Calu3 (cell line): ENCODE measurements around the gene CAMKMT. TPM values are rescaled to one million over a fixed set of nuclear protein-coding genes. Genes with fewer than 3 reads are reported as not detected.

ENCODE experiments used
- BruUV-seq: library from RNA; stranded (reverse); fragments of 400-500 nt; replicated peaks from 2 replicates; lab custom pipeline; 2021; lab: Mats Ljungman, UMichigan
- CTCF ChIA-PET: fragments of 300-600 bp; sonication (Branson Sonifier 250); formaldehyde crosslinking; loops from one replicate; lab custom pipeline; 2022; ENCODE audit warnings: antibody characterized with exemption; lab: Charles Lee
- DNase-seq: peaks from one replicate; pipeline ENCODE4 v3.0.0; 2022
- H3K27ac Mint-ChIP-seq: one replicate; pipeline ENCODE4 v1.8.0; 2022; ENCODE audit warnings: mixed read lengths; ENCODE audit not compliant: unreplicated experiment
- H3K27me3 Mint-ChIP-seq: one replicate; pipeline ENCODE4 v1.8.0; 2022; ENCODE audit warnings: mixed read lengths; ENCODE audit not compliant: unreplicated experiment
- H3K36me3 Mint-ChIP-seq: one replicate; pipeline ENCODE4 v1.8.0; 2022; ENCODE audit warnings: mild to moderate bottlenecking, moderate library complexity, mixed read lengths; ENCODE audit not compliant: insufficient read depth, unreplicated experiment
- H3K4me1 Mint-ChIP-seq: one replicate; pipeline ENCODE4 v1.8.0; 2022; ENCODE audit warnings: mild to moderate bottlenecking, low read depth, mixed read lengths; ENCODE audit not compliant: unreplicated experiment
- H3K4me3 Mint-ChIP-seq: one replicate; pipeline ENCODE4 v1.8.0; 2022; ENCODE audit warnings: mild to moderate bottlenecking, low read depth, moderate library complexity, mixed read lengths; ENCODE audit not compliant: unreplicated experiment
- H3K9me3 Mint-ChIP-seq: one replicate; pipeline ENCODE4 v1.8.0; 2022; ENCODE audit warnings: low read depth, mixed read lengths; ENCODE audit not compliant: unreplicated experiment
- intact Hi-C: fragments of 100-400 bp; cut with micrococcal nuclease; formaldehyde crosslinking; loops from one replicate; pipeline ENCODE4 v1.10.0; 2022; ENCODE audit not compliant: unreplicated experiment
- total RNA-seq: library from RNA; stranded (reverse); gene quantifications from 2 replicates; pipeline ENCODE4 v1.2.3, GENCODE V29; 2022
- TF ChIP-seq, protein P1 (sequence below): fragments of 200-600 bp; IDR thresholded peaks from one replicate; pipeline ENCODE4 v1.8.0; 2022; ENCODE audit warnings: antibody characterized with exemption; ENCODE audit not compliant: unreplicated experiment

CAMKMT gene
- total RNA-seq, 1 experiment from 2014 or later: 20.6 TPM

DNA sequence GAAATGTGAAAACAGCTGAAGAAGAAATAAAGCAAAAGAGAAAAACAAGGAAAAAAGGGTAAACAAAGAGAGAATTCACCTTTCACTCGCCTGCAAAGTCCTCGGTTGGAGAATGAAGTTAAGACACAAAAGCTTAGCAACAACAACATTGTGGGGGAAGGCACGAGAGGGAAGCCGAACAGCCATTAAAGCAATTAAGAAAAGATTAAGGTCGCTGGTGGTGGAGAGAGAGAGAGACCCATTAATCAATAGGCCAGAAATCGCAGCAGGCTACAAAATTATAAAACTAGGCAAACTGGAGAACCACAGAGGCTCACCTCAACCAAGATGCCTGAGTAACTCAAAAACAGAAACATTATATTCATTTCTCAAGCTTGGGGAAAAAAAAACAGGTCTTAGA is 459.8 kb downstream of the CAMKMT start:
- H3K27ac Mint-ChIP-seq: no peak overlapping the region
- no peaks in the 10 kb centered on the region for H3K36me3 Mint-ChIP-seq
- CTCF ChIA-PET: no interaction called here
- no TSS peak for BruUV-seq
- no peak overlapping the region for H3K4me3 Mint-ChIP-seq
- no peaks in the 10 kb centered on the region for H3K9me3 Mint-ChIP-seq
- TF ChIP-seq, protein P1, sequence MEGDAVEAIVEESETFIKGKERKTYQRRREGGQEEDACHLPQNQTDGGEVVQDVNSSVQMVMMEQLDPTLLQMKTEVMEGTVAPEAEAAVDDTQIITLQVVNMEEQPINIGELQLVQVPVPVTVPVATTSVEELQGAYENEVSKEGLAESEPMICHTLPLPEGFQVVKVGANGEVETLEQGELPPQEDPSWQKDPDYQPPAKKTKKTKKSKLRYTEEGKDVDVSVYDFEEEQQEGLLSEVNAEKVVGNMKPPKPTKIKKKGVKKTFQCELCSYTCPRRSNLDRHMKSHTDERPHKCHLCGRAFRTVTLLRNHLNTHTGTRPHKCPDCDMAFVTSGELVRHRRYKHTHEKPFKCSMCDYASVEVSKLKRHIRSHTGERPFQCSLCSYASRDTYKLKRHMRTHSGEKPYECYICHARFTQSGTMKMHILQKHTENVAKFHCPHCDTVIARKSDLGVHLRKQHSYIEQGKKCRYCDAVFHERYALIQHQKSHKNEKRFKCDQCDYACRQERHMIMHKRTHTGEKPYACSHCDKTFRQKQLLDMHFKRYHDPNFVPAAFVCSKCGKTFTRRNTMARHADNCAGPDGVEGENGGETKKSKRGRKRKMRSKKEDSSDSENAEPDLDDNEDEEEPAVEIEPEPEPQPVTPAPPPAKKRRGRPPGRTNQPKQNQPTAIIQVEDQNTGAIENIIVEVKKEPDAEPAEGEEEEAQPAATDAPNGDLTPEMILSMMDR: no peak
- H3K4me1 Mint-ChIP-seq: peaks cover 9% of the 10 kb centered on the region
- DNase-seq: no peak
- intact Hi-C loops: no loop called here
- peaks cover 52% of the 10 kb centered on the region for H3K27me3 Mint-ChIP-seq

DNA sequence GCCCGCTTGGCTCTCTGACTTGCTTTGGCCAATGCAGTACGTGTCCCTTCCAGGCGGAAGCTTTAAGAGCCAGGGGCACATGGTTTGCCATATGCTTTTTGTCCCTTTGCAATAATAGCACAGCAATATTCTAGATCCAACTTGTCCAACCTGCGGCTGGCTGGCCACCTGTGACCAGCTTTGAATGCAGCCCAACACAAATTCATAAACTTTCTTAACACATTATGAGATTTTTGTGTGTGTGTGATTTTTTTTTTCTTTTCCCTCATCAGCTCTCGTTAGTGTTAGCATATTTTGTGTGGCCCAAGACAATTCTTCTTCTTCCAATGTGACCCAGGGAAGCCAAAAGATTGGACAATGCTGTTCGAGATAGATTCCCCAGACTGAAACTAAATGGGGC is 460.4 kb downstream of the CAMKMT start:
- intact Hi-C loops: no loop called here
- Mint-ChIP-seq H3K4me3 (no peak overlapping the region), H3K9me3 (no peaks in the 10 kb centered on the region), H3K36me3 (no peaks in the 10 kb centered on the region), H3K4me1 (peaks cover 9% of the 10 kb centered on the region), H3K27me3 (peaks cover 45% of the 10 kb centered on the region), H3K27ac (no peak overlapping the region)
- CTCF ChIA-PET: interaction anchor here (0.6 kb wide), 1 partner anchor 15 kb away, joined by 3 read pairs; no protein-coding TSS in a partner anchor
- DNase-seq: no peak
- TF ChIP-seq, protein P1: no peak
- BruUV-seq: no TSS peak

Other genes starting within 250 kb of the CAMKMT start
- gene PPM1B, start 193.1 kb upstream of the CAMKMT start, total RNA-seq: 73.4 and 75.0 TPM in 2 replicates
- gene SLC3A1, start 86.5 kb upstream of the CAMKMT start, total RNA-seq: 7.5 and 10.5 TPM in 2 replicates
- gene PREPL, start 453 bp upstream of the CAMKMT start, total RNA-seq: 43.0 and 43.4 TPM in 2 replicates